M059J (cell line): ENCODE measurements around the gene ABCA1. TPM values are rescaled to one million over a fixed set of nuclear protein-coding genes. Genes with fewer than 3 reads are reported as not detected.
A peak's percentile ranks its signal among the peaks of the same experiment; 100 is the strongest.
"Not testable (repeated sequence)": the region's sequence is repeated elsewhere in the genome, so short reads cannot be mapped to it uniquely, and the experiment has no call there.

Source experiments
- DNase-seq: peaks from one replicate; pipeline ENCODE4 v3.0.0-alpha.2; 2012; ENCODE audit warnings: low read depth
- total RNA-seq: library from RNA; depleted of rRNA; stranded (reverse); fragments of >200 nt; shearing (Covaris generic); gene quantifications from 2 replicates; pipeline ENCODE4 v1.2.3, GENCODE V29; 2014

Gene ABCA1
- total RNA-seq, 1 experiment from 2014 or later, result 7.7 TPM

GRCh38 chr9:104869811-104870210 lies 58.1 kb downstream of the ABCA1 start:
- DNase-seq, result no peak

- DNase-seq, result peak; percentile 86
Measured at GRCh38 chr9:104868687-104869404, 59.1 kb downstream of the ABCA1 start.

- no peak for DNase-seq
Measured at GRCh38 chr9:104868303-104868686, 59.7 kb downstream of the ABCA1 start.

- peak; percentile 31 for DNase-seq
Measured at GRCh38 chr9:104866191-104866590, 61.8 kb downstream of the ABCA1 start.

- DNase-seq, result no peak
Measured at GRCh38 chr9:104864675-104865104, 63.3 kb downstream of the ABCA1 start.

GRCh38 chr9:104863180-104863883 lies 64.6 kb downstream of the ABCA1 start:
- DNase-seq, result peak; percentile 82

- no peak for DNase-seq
Measured at GRCh38 chr9:104861397-104861796, 66.6 kb downstream of the ABCA1 start.

GRCh38 chr9:104860263-104860662 lies 67.7 kb downstream of the ABCA1 start:
- DNase-seq, result no peak

- no peak for DNase-seq
Measured at GRCh38 chr9:104858846-104859245, 69.1 kb downstream of the ABCA1 start.

- no peak for DNase-seq
Measured at GRCh38 chr9:104858271-104858670, 69.7 kb downstream of the ABCA1 start.

- no peak for DNase-seq
Measured at GRCh38 chr9:104856413-104856941, 71.5 kb downstream of the ABCA1 start.

- no peak for DNase-seq
Measured at GRCh38 chr9:104855807-104856206, 72.1 kb downstream of the ABCA1 start.

- not testable (repeated sequence) for DNase-seq
Measured at GRCh38 chr9:104855258-104855657, 72.7 kb downstream of the ABCA1 start.

GRCh38 chr9:104854613-104855012 lies 73.3 kb downstream of the ABCA1 start:
- no peak for DNase-seq

GRCh38 chr9:104853683-104854082 lies 74.3 kb downstream of the ABCA1 start:
- DNase-seq, result no peak

GRCh38 chr9:104853159-104853558 lies 74.8 kb downstream of the ABCA1 start:
- DNase-seq, result no peak

GRCh38 chr9:104851546-104851920 lies 76.4 kb downstream of the ABCA1 start:
- DNase-seq, result no peak

GRCh38 chr9:104850786-104851545 lies 77.0 kb downstream of the ABCA1 start:
- no peak for DNase-seq

- DNase-seq, result no peak
Measured at GRCh38 chr9:104849023-104849422, 78.9 kb downstream of the ABCA1 start.

- no peak for DNase-seq
Measured at GRCh38 chr9:104844710-104845109, 83.2 kb downstream of the ABCA1 start.

- no peak for DNase-seq
Measured at GRCh38 chr9:104843644-104844240, 84.2 kb downstream of the ABCA1 start.

GRCh38 chr9:104842698-104843097 lies 85.3 kb downstream of the ABCA1 start:
- no peak for DNase-seq
